Activated T-cell treated with anti-CD3 and anti-CD28 coated beads, Interleukin-2, amount 50 U/mL, for 24 hours (primary cell): ENCODE measurements around the gene CLNK.

Experiments
- DNase-seq: peaks from one replicate; pipeline ENCODE4 v3.0.0-alpha.2; 2020
- H3K27ac Mint-ChIP-seq: 2 replicates; pipeline ENCODE4 v1.8.0; 2020; ENCODE audit warnings: mild to moderate bottlenecking, mixed read lengths
- H3K27me3 Mint-ChIP-seq: 2 replicates; pipeline ENCODE4 v1.8.0; 2020; ENCODE audit warnings: mixed read lengths
- H3K36me3 Mint-ChIP-seq: 2 replicates; pipeline ENCODE4 v1.8.0; 2020; ENCODE audit warnings: low read depth, mixed read lengths
- H3K4me1 Mint-ChIP-seq: 2 replicates; pipeline ENCODE4 v1.8.0; 2020; ENCODE audit warnings: low read depth, mixed read lengths
- H3K4me3 Mint-ChIP-seq: 2 replicates; pipeline ENCODE4 v1.8.0; 2020; ENCODE audit warnings: mild to moderate bottlenecking, moderate library complexity, mixed read lengths
- H3K9me3 Mint-ChIP-seq: 2 replicates; pipeline ENCODE4 v1.8.0; 2020; ENCODE audit warnings: mixed read lengths

The CLNK gene

DNA sequence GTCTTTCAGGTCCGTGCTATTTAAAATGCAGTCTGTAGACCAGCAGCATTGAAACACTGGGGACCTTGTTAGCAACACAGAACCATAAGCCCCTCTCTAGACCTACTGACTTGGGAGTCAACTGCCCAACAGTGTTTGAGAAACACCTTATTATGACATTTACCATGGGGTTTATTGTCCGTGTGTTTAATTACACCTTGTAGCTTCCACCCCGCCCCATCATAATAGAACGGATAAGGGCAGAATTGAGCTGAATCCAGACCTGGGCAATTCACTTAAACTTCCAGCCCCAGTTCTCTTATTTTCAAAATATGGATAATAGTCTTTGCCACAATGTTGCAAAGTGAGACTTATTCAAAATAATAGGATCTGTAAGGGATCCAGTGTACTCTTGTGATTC is 30.6 kb upstream of the CLNK start:
- Mint-ChIP-seq H3K4me1 (peaks cover 3% of the 10 kb centered on the region), H3K27me3 (peaks cover 3% of the 10 kb centered on the region), H3K9me3 (peaks cover 4% of the 10 kb centered on the region), H3K27ac (no peak overlapping the region), H3K4me3 (no peak overlapping the region), H3K36me3 (no peaks in the 10 kb centered on the region)
- DNase-seq: no peak

DNA sequence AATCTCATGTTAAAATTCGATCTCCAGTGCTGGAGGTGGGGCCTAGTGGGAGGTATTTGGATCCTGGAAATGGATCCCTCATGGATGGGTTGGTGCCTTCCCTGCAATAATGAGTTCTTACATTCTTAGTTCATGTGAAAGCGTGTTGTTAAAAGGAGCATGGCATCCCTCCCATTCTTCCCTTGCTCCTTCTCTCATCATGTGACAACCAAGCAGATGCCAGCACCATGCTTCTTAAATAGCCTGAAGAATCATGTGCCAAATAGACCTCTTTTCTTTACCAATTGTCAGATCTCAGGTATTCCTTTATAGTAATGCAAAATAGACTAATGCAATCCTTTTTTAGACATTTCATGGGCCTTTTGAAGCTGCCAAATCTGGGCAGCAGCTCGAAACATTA is 29.0 kb upstream of the CLNK start:
- no peak overlapping the region for H3K27ac Mint-ChIP-seq
- H3K4me3 Mint-ChIP-seq: no peak overlapping the region
- peaks cover 4% of the 10 kb centered on the region for H3K9me3 Mint-ChIP-seq
- peaks cover 3% of the 10 kb centered on the region for H3K27me3 Mint-ChIP-seq
- no peaks in the 10 kb centered on the region for H3K36me3 Mint-ChIP-seq
- no peaks in the 10 kb centered on the region for H3K4me1 Mint-ChIP-seq
- DNase-seq: no peak

DNA sequence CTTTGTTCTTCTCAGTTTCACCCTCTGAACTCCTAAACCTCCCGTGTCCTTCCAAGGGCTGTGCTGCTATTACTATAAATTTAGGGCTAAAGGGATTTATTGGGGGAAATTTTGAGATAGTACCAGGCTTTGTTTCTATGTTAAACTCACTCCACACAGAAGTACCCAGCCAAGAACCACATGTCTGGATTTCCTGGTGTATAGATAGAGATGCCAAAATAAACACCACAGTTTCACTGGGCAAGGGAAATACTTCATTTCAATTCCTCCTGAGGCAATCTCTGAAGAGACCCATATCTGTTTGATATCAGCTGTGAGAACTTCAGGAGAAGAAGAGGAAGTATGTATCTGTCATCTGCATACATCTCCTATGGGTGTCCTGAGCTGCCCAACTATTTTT is 21.7 kb upstream of the CLNK start:
- Mint-ChIP-seq H3K9me3 (no peaks in the 10 kb centered on the region), H3K27me3 (no peaks in the 10 kb centered on the region), H3K4me3 (no peak overlapping the region), H3K27ac (no peak overlapping the region), H3K36me3 (no peaks in the 10 kb centered on the region), H3K4me1 (no peaks in the 10 kb centered on the region)
- DNase-seq: no peak

DNA sequence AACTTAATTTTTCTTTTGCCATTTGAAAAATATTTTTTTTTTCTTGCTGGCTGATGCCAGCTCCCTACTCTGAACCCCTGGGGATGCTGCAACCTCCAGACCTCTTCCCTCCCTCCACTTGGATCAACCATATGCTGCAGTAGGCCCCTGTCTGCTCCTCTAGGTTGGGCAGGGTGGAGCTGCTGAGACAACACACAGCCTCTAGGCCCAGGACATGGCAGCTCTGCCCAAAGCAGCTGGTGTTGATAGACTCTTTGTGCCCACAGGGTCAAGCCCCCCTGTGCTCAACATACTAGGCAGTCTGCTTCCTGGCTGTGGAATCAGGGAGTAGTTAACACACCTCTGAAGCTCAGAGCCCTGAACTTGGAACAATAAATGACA is 19.9 kb upstream of the CLNK start:
- Mint-ChIP-seq H3K9me3 (no peaks in the 10 kb centered on the region), H3K4me3 (no peak overlapping the region), H3K27me3 (no peaks in the 10 kb centered on the region), H3K27ac (no peak overlapping the region), H3K4me1 (no peaks in the 10 kb centered on the region), H3K36me3 (no peaks in the 10 kb centered on the region)
- no peak for DNase-seq

DNA sequence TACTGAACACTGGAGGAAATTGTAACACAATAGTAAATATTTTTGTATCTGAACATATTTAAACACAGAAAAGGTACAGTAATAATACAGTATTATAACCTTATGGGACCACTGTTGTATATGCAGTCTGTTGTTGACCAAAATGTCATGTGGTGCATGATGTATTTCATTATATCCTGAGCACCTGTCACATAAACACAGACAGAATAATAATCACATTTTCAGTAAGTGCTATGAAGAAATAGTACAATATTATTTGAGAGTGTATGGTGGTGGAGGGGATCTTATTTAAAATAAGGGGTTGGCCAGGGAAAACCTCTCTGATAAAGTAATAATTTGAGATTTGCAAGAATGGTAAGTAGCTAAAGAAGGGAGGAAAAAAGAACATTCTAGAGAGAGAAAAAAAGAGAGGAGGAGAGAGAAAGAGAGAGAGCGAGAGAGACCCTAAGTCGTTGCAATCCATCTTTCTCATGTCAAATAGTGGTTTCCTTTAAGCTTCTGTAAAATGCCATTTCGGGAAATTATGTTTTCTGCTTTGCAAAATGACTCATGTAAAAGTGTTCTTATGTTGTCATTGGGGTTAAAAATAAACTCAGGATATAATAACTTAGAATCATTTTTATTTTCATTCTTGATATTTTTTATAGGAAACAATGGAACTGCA is 19.3 kb upstream of the CLNK start:
- no peak overlapping the region for H3K4me3 Mint-ChIP-seq
- no peaks in the 10 kb centered on the region for H3K27me3 Mint-ChIP-seq
- no peaks in the 10 kb centered on the region for H3K4me1 Mint-ChIP-seq
- no peaks in the 10 kb centered on the region for H3K9me3 Mint-ChIP-seq
- H3K27ac Mint-ChIP-seq: no peak overlapping the region
- DNase-seq: no peak
- no peaks in the 10 kb centered on the region for H3K36me3 Mint-ChIP-seq

DNA sequence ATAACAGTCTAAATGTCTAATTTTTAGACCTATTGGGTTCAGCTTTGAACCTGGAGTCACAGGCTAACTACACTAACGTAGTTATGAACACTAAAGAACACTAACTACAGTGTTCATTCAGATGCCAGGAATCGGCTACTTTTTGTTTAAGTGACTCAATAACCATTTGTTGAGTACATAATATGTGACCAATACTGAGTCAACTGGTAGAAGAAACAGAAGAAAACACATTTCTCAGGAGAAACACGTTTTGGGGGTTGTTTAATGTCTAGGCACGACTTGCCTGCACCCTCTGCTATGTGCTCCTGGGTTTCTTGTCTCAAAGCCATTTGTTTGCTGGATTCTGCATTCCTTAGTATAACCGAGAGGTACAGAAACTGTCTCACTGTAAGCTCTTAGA is 18.6 kb upstream of the CLNK start:
- DNase-seq: no peak
- Mint-ChIP-seq H3K4me1 (no peaks in the 10 kb centered on the region), H3K36me3 (no peaks in the 10 kb centered on the region), H3K4me3 (no peak overlapping the region), H3K9me3 (peaks cover 4% of the 10 kb centered on the region), H3K27me3 (no peaks in the 10 kb centered on the region), H3K27ac (no peak overlapping the region)

DNA sequence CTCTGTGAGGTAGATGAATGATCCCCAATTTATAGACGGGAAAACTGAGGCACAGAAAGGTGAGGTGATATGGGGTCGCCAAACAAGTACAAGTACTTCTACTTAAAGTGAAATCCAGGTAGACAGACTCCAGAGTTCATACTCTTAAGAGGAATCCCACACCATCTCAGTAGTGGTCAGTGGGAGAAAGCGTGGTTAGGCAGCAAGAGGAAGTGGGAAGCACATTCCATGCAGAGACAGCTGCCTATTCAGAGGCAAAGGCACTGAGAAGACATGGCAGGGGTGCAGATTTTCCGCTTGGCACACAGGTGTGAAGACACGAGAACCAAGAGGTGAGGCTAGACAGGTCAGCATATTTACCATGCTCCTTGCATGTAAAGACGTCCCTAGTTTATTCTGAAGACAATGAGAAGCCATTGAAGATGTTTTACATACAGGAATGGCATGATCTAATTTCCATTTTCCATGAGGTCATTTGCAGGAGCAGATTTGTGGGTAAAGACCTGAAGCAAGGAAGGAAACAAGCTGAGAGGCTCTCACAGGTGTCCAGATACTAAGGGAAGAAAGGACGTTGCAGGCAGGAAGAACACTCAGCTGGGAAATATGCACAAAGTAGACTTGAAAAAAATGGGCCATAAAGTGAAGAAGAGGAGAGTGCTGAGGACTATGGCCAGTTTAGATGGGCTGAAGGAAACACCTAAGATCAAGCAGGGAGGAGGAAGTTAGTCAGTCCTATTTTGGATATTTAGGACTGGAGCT is 17.3 kb upstream of the CLNK start:
- Mint-ChIP-seq H3K36me3 (no peaks in the 10 kb centered on the region), H3K9me3 (peaks cover 4% of the 10 kb centered on the region), H3K4me1 (no peaks in the 10 kb centered on the region), H3K4me3 (no peak overlapping the region), H3K27ac (no peak overlapping the region), H3K27me3 (no peaks in the 10 kb centered on the region)
- no peak for DNase-seq

GRCh38 chr4:10701161-10701560 is 16.6 kb upstream of the CLNK start:
- Mint-ChIP-seq H3K27me3 (no peaks in the 10 kb centered on the region), H3K9me3 (peaks cover 4% of the 10 kb centered on the region), H3K4me3 (no peak overlapping the region), H3K4me1 (no peaks in the 10 kb centered on the region), H3K36me3 (no peaks in the 10 kb centered on the region), H3K27ac (no peak overlapping the region)
- DNase-seq: no peak

GRCh38 chr4:10698172-10698571 is 13.6 kb upstream of the CLNK start:
- Mint-ChIP-seq H3K9me3 (peaks cover 4% of the 10 kb centered on the region), H3K27ac (no peak overlapping the region), H3K36me3 (no peaks in the 10 kb centered on the region), H3K4me1 (no peaks in the 10 kb centered on the region), H3K4me3 (no peak overlapping the region), H3K27me3 (no peaks in the 10 kb centered on the region)
- no peak for DNase-seq

- H3K4me3 Mint-ChIP-seq: no peak overlapping the region
- no peak overlapping the region for H3K27ac Mint-ChIP-seq
- no peaks in the 10 kb centered on the region for H3K27me3 Mint-ChIP-seq
- DNase-seq: no peak
- H3K4me1 Mint-ChIP-seq: no peaks in the 10 kb centered on the region
- H3K36me3 Mint-ChIP-seq: no peaks in the 10 kb centered on the region
- H3K9me3 Mint-ChIP-seq: peaks cover 4% of the 10 kb centered on the region
These were observed 12.5 kb upstream of the CLNK start for GRCh38 chr4:10697086-10697485.

DNA sequence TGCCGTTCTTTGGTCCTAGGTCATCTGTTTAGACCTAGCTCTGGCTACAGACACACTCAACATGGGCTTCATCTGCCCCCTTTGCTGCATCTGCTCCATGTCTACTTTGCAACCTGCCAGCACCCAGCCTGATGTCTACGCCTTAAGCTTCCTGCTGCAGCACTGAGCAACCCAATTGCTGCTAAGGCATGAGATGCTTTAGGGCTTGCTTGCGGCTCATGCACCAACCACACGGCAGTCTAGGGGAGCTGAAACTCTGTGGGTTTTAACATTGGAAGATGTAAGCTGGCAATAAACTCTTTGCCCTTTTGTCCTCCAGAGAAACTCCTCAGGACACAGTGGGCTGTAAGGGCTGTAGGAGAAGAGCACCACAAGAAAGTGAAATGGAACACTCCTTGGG is 11.7 kb upstream of the CLNK start:
- no peak overlapping the region for H3K4me3 Mint-ChIP-seq
- peaks cover 4% of the 10 kb centered on the region for H3K9me3 Mint-ChIP-seq
- no peaks in the 10 kb centered on the region for H3K27me3 Mint-ChIP-seq
- DNase-seq: no peak
- H3K4me1 Mint-ChIP-seq: no peaks in the 10 kb centered on the region
- H3K27ac Mint-ChIP-seq: no peak overlapping the region
- no peaks in the 10 kb centered on the region for H3K36me3 Mint-ChIP-seq

DNA sequence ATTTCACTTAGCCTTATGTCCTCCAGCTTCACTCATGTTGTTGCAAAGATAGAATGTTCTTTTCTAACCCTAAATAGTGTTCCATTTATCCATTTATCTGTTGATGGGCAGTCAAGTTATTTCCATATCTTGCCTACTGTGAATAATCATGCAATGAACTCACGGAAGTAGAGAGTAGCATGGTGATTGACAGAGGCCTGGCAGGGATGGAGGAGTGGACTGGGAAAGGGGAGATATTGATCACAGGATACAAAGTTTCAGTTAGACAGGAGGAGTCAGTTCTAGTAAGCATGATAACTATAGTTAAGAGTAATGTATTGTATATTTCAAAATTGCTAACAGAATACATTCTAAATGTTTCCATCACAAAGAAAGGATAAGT is 10.3 kb upstream of the CLNK start:
- Mint-ChIP-seq H3K36me3 (no peaks in the 10 kb centered on the region), H3K4me3 (no peak overlapping the region), H3K9me3 (peaks cover 4% of the 10 kb centered on the region), H3K27ac (no peak overlapping the region), H3K27me3 (no peaks in the 10 kb centered on the region), H3K4me1 (no peaks in the 10 kb centered on the region)
- no peak for DNase-seq

DNA sequence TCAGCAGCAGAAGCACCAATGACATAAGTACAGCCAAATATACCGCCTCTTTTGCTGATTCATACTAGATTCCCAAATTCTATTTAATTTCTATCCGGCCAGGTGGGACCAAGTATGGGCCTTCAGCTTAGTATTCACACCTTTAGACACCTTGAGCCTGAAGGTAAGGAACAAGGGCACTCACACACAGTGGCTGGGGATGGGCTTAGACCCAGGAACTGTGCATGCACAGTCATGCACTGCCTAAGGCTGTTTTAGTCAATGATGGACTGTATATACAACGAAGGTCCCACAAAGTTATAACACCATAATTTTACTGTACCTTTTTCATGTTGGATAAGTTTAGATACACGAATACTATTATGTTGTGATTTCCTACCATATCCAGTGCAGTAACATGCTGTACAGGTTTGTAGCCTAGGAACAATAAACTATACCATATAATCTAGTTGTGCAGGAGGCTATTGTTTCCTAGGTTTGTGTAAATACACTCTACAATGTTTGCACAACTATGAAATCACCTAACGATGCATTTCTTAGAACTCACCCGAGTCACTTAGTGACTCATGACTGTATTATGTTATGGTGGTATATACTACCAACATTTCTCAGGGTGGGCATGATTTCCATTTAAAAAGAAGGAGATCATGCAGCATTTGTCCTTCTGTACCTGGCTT is 9.7 kb upstream of the CLNK start:
- Mint-ChIP-seq H3K27ac (no peak overlapping the region), H3K27me3 (no peaks in the 10 kb centered on the region), H3K36me3 (no peaks in the 10 kb centered on the region), H3K4me3 (no peak overlapping the region), H3K4me1 (no peaks in the 10 kb centered on the region), H3K9me3 (peaks cover 4% of the 10 kb centered on the region)
- DNase-seq: no peak

DNA sequence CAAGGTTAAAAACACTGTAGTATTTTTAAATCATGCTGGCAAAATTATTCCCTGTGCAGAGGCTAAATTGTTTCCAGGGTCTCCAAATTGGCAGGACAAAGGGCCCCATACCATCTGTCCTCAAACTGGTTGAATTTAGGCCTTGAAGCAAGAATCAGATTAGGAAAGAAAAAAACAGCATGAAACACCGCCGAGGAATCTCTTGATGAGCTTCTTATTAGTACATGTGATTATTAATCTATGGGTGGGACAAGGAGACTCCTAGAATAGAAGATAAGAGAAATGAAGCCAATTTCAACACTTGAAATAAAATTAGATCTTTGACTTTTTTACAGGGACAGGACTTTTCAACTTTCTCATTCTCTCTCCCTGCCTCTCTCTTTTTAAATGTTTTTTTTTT is 7.1 kb upstream of the CLNK start:
- no peak for DNase-seq
- Mint-ChIP-seq H3K9me3 (no peaks in the 10 kb centered on the region), H3K27me3 (no peaks in the 10 kb centered on the region), H3K4me1 (no peaks in the 10 kb centered on the region), H3K36me3 (no peaks in the 10 kb centered on the region), H3K4me3 (no peak overlapping the region), H3K27ac (no peak overlapping the region)

DNA sequence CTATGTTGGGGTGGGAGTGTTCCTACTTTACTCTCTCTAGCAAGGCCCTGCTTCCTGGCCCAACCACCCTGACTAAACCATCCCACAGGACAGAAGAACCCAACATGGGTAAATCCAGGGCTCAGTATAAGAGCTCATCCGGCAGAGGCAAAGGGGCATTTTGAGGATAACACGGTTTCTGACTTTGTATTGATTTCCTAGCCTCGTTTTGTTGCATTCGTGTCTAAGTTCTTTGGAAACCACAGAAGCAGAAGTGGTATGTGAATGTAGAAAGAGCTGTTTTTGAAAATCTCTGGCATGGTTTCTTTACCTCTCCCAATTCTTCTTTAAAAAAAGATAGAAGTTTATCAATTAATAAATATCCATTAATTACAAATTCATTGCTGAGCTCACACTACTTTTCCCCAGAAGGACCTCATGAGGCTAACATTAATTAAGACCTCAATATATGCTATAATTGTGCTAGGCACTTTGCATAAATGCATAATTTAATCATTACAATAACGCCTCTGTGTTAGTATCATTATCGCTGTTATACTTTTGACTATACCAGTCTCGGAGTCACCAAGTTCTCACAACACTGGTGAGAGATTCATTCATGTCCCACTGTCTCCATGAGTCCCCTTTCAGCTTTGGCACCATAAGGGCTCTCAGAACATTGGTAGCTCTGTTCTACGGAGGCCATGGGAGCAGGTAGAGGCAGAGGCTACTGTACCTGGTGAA is 5.8 kb upstream of the CLNK start:
- no peaks in the 10 kb centered on the region for H3K4me1 Mint-ChIP-seq
- no peaks in the 10 kb centered on the region for H3K36me3 Mint-ChIP-seq
- H3K27me3 Mint-ChIP-seq: no peaks in the 10 kb centered on the region
- no peak overlapping the region for H3K27ac Mint-ChIP-seq
- no peaks in the 10 kb centered on the region for H3K9me3 Mint-ChIP-seq
- no peak for DNase-seq
- no peak overlapping the region for H3K4me3 Mint-ChIP-seq
